OCI-LY7 (cell line): ENCODE measurements around the gene CFAP77. TPM values are rescaled to one million over a fixed set of nuclear protein-coding genes. Genes with fewer than 3 reads are reported as not detected.

ENCODE experiments used
- BruUV-seq: library from RNA; stranded (reverse); fragments of 400-500 nt; replicated peaks from 2 replicates; lab custom pipeline; 2021; lab: Mats Ljungman, UMichigan
- CTCF ChIA-PET: fragments of 300-600 bp; sonication (Branson Sonifier 250); formaldehyde crosslinking; loops from one replicate; lab custom pipeline; 2022; ENCODE audit warnings: antibody characterized with exemption; ENCODE audit not compliant: unreplicated experiment; lab: Charles Lee
- POLR2A ChIA-PET: fragments of 300-600 bp; sonication (Branson Sonifier 250); formaldehyde crosslinking; loops from one replicate; lab custom pipeline; 2022; ENCODE audit warnings: antibody characterized with exemption; lab: Charles Lee
- DNase-seq: peaks from one replicate; pipeline ENCODE4 v3.0.0-alpha.2; 2015; ENCODE audit warnings: low spot score
- H2AFZ ChIP-seq: fragments of 200-600 bp; sonication (generic), shearing (Covaris generic); 2 replicates; pipeline ENCODE4 v1.6.1; 2014; ENCODE audit warnings: mild to moderate bottlenecking, antibody characterized with exemption, low read length, moderate library complexity
- H3K27ac ChIP-seq: fragments of 200-600 bp; sonication (generic); 2 replicates; pipeline ENCODE4 v1.5.1; 2014; ENCODE audit warnings: mixed run types, low read depth, mild to moderate bottlenecking, moderate library complexity, low read length, inconsistent platforms; ENCODE audit not compliant: poor library complexity, severe bottlenecking
- H3K36me3 ChIP-seq: fragments of 200-600 bp; sonication (generic); 2 replicates; pipeline ENCODE4 v1.6.1; 2014; ENCODE audit warnings: mild to moderate bottlenecking, antibody characterized with exemption, low read length, moderate library complexity, mixed read lengths; ENCODE audit not compliant: insufficient read depth
- H3K4me1 ChIP-seq: fragments of 200-600 bp; sonication (generic); 2 replicates; pipeline ENCODE4 v1.5.1; 2014; ENCODE audit warnings: mild to moderate bottlenecking, low read length; ENCODE audit not compliant: insufficient read depth, poor library complexity, severe bottlenecking
- H3K4me2 ChIP-seq: fragments of 200-600 bp; sonication (generic); 2 replicates; pipeline ENCODE4 v1.6.1; 2014; ENCODE audit warnings: mild to moderate bottlenecking, low read length
- H3K4me3 ChIP-seq: fragments of 200-600 bp; sonication (generic); 2 replicates; pipeline ENCODE4 v1.5.1; 2014; ENCODE audit warnings: mild to moderate bottlenecking, low read depth, low read length; ENCODE audit not compliant: poor library complexity, severe bottlenecking
- H3K79me2 ChIP-seq: fragments of 200-600 bp; sonication (generic); 2 replicates; pipeline ENCODE4 v1.6.1; 2016; ENCODE audit warnings: low read depth, mild to moderate bottlenecking, low read length, moderate library complexity, mixed read lengths; ENCODE audit not compliant: insufficient read depth
- H3K9me2 ChIP-seq: fragments of 200-600 bp; sonication (generic); 2 replicates; pipeline ENCODE4 v1.6.1; 2016; ENCODE audit warnings: mild to moderate bottlenecking, low read length, mixed read lengths; ENCODE audit not compliant: insufficient read depth
- H3K9me3 ChIP-seq: fragments of 200-600 bp; sonication (generic); 2 replicates; pipeline ENCODE4 v1.6.1; 2014; ENCODE audit warnings: mild to moderate bottlenecking, mixed run types, low read length, mixed read lengths
- H4K20me1 ChIP-seq: fragments of 200-600 bp; sonication (generic); 2 replicates; pipeline ENCODE4 v1.6.1; 2014; ENCODE audit warnings: mild to moderate bottlenecking, antibody characterized with exemption, low read length, moderate library complexity, mixed read lengths; ENCODE audit not compliant: insufficient read depth
- CTCF ChIP-seq: fragments of 200-600 bp; sonication (generic); conservative IDR thresholded peaks from 2 replicates; pipeline ENCODE4 v1.5.1; 2014; ENCODE audit warnings: mild to moderate bottlenecking, antibody characterized with exemption, low read length, moderate library complexity, mixed read lengths
- EZH2phosphoT487 ChIP-seq: fragments of 200-600 bp; sonication (generic); IDR thresholded peaks from 2 replicates; pipeline ENCODE4 v1.6.1; 2018; ENCODE audit warnings: low read depth, borderline replicate concordance, mild to moderate bottlenecking, mixed run types, antibody characterized with exemption, low read length, moderate library complexity, mixed read lengths
- intact Hi-C: fragments of 100-400 bp; cut with micrococcal nuclease; formaldehyde crosslinking; loops from one replicate; pipeline ENCODE4 v1.10.0; 2022; ENCODE audit not compliant: unreplicated experiment
- total RNA-seq, 2 experiments: library from RNA; depleted of rRNA in 1 of 2; stranded (reverse); fragments of >200 nt in 1 of 2; shearing (Covaris generic) in 1 of 2; gene quantifications; 2 replicates each; pipeline ENCODE4 v1.2.3, GENCODE V29; 2014 to 2022

The CFAP77 gene
- total RNA-seq, 2 experiments from 2014 or later = not detected

- H3K9me2 ChIP-seq = no peaks in the 10 kb centered on the region
- peak overlapping the region; percentile 19 for H3K4me2 ChIP-seq
- intact Hi-C loops = no loop called here
- H3K36me3 ChIP-seq = no peaks in the 10 kb centered on the region
- H3K4me1 ChIP-seq = peaks cover 26% of the 10 kb centered on the region
- no peaks in the 10 kb centered on the region for H3K79me2 ChIP-seq
- TF ChIP-seq CTCF = no peak
- no peak for TF ChIP-seq EZH2phosphoT487
- H3K27ac ChIP-seq = peak overlapping the region; percentile 3
- H2AFZ ChIP-seq = peak overlapping the region; percentile 82; the same call in 1 of the 2 replicates
- POLR2A ChIA-PET = interaction anchor here (0.8 to 1.1 kb wide), 2 partner anchors 16 to 18 kb away, joined by 5 to 6 read pairs; no protein-coding TSS in a partner anchor
- BruUV-seq = no TSS peak
- H4K20me1 ChIP-seq = no peaks in the 10 kb centered on the region
- no peak for DNase-seq
- H3K9me3 ChIP-seq = no peaks in the 10 kb centered on the region
- H3K4me3 ChIP-seq = no peak overlapping the region
- CTCF ChIA-PET = no interaction called here
Observed at GRCh38 chr9:132365986-132366385, 44.0 kb upstream of the CFAP77 start.

DNA sequence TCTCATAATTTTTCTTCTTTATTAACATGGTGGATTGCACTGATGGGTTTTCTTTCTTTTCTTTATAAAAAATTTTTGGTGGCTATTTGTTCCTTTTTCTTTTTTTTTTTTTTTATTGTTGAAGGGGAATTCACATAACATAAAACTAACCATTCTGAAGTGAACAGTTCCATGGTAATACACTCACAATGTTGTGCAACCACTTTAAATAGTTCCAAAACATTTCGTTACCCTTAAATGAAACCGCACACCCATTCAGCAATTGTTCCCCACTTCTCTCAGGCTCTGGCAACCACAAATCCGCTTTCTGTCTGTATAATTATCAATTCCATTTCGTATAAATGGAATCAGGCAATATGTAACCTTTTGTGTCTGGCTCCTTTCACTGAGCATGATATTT is 43.5 kb upstream of the CFAP77 start:
- Histone ChIP-seq H3K36me3 (no peaks in the 10 kb centered on the region), H3K9me3 (no peaks in the 10 kb centered on the region), H3K9me2 (no peaks in the 10 kb centered on the region), H3K4me3 (no peak overlapping the region), H3K27ac (no peak overlapping the region), H2AFZ (peak overlapping the region; percentile 82; the same call in 1 of the 2 replicates), H4K20me1 (no peaks in the 10 kb centered on the region), H3K79me2 (no peaks in the 10 kb centered on the region), H3K4me1 (peaks cover 26% of the 10 kb centered on the region), H3K4me2 (no peak overlapping the region)
- intact Hi-C loops = no loop called here
- ChIA-PET POLR2A (interaction anchor here (0.8 to 1.2 kb wide), 2 partner anchors 16 to 18 kb away, joined by 3 to 5 read pairs; no protein-coding TSS in a partner anchor), CTCF (no interaction called here)
- no peak for DNase-seq
- no TSS peak for BruUV-seq
- no peak for TF ChIP-seq EZH2phosphoT487
- no peak for TF ChIP-seq CTCF

GRCh38 chr9:132367613-132368313 is 42.2 kb upstream of the CFAP77 start:
- intact Hi-C loops = no loop called here
- CTCF ChIA-PET = no interaction called here

More at GRCh38 chr9:132367613-132368313, 42.2 kb upstream of the CFAP77 start:
- no peaks in the 10 kb centered on the region for H3K79me2 ChIP-seq
- no peak overlapping the region for H3K4me3 ChIP-seq
- no peak overlapping the region for H3K4me2 ChIP-seq
- DNase-seq = no peak
- no TSS peak for BruUV-seq
- H3K4me1 ChIP-seq = peaks cover 33% of the 10 kb centered on the region
- no peak overlapping the region for H3K27ac ChIP-seq
- no peaks in the 10 kb centered on the region for H3K36me3 ChIP-seq
- POLR2A ChIA-PET = interaction anchor here (1.0 to 1.3 kb wide), 4 partner anchors 13 to 16 kb away, joined by 3 to 7 read pairs (median 4); partner anchors contain the start of gene SETX
- no peak overlapping the region for H2AFZ ChIP-seq
- no peaks in the 10 kb centered on the region for H4K20me1 ChIP-seq
- H3K9me2 ChIP-seq = no peaks in the 10 kb centered on the region
- TF ChIP-seq CTCF = no peak
- no peak for TF ChIP-seq EZH2phosphoT487
- H3K9me3 ChIP-seq = no peaks in the 10 kb centered on the region
